NCI-H2196 treated with DMSO at 0.1 percent for 48 hours (cell line): ENCODE measurements around the gene SLIT3.

Source experiments
- DNase-seq: peaks from one replicate; lab custom pipeline; 2025; ENCODE audit not compliant: unreplicated experiment; lab: John Stamatoyannopoulos, UW

The SLIT3 gene

GRCh38 chr5:169088028-169088725, 212.8 kb downstream of the SLIT3 start:
- DNase-seq = no peak

GRCh38 chr5:169085636-169086035, 215.3 kb downstream of the SLIT3 start:
- no peak for DNase-seq

- DNase-seq = no peak
These were observed 215.7 kb downstream of the SLIT3 start for GRCh38 chr5:169085212-169085611.

GRCh38 chr5:169084775-169085174, 216.2 kb downstream of the SLIT3 start:
- no peak for DNase-seq

- DNase-seq = no peak
These were observed 217.4 kb downstream of the SLIT3 start for GRCh38 chr5:169083394-169084018.

GRCh38 chr5:169081000-169081724, 219.8 kb downstream of the SLIT3 start:
- no peak for DNase-seq

GRCh38 chr5:169080448-169080911, 220.5 kb downstream of the SLIT3 start:
- DNase-seq = no peak

- DNase-seq = no peak
These were observed 221.2 kb downstream of the SLIT3 start for GRCh38 chr5:169079697-169080096.

- DNase-seq = no peak
These were observed 226.1 kb downstream of the SLIT3 start for GRCh38 chr5:169074839-169075238.

- no peak for DNase-seq
These were observed 228.7 kb downstream of the SLIT3 start for GRCh38 chr5:169072233-169072632.

GRCh38 chr5:169070413-169070812, 230.5 kb downstream of the SLIT3 start:
- no peak for DNase-seq

GRCh38 chr5:169067751-169068173, 233.2 kb downstream of the SLIT3 start:
- no peak for DNase-seq

GRCh38 chr5:169065400-169065799, 235.5 kb downstream of the SLIT3 start:
- no peak for DNase-seq

- no peak for DNase-seq
These were observed 236.8 kb downstream of the SLIT3 start for GRCh38 chr5:169064093-169064492.

GRCh38 chr5:169063316-169063953, 237.5 kb downstream of the SLIT3 start:
- DNase-seq = no peak

GRCh38 chr5:169062690-169063089, 238.2 kb downstream of the SLIT3 start:
- no peak for DNase-seq

GRCh38 chr5:169054506-169054905, 246.4 kb downstream of the SLIT3 start:
- no peak for DNase-seq

GRCh38 chr5:169052207-169052606, 248.7 kb downstream of the SLIT3 start:
- DNase-seq = no peak

- DNase-seq = no peak
These were observed 249.6 kb downstream of the SLIT3 start for GRCh38 chr5:169051351-169051750.

- no peak for DNase-seq
These were observed 250.3 kb downstream of the SLIT3 start for GRCh38 chr5:169050636-169051035.

GRCh38 chr5:169050146-169050571, 250.8 kb downstream of the SLIT3 start:
- DNase-seq = no peak
